Cardiac muscle cell (in vitro differentiated cells and primary cell): ENCODE measurements around the gene COPZ2. TPM values are rescaled to one million over a fixed set of nuclear protein-coding genes. Genes with fewer than 3 reads are reported as not detected.
A peak's percentile ranks its signal among the peaks of the same experiment; 100 is the strongest.
"Not testable (repeated sequence)": the region's sequence is repeated elsewhere in the genome, so short reads cannot be mapped to it uniquely, and the experiment has no call there.

Experiments used
- DNase-seq, 2 donors: peaks; one replicate each; pipeline versions ENCODE4 v3.0.0 to v3.0.0-alpha.2; 2010 to 2017; ENCODE audit warnings: low read depth in 1 of 2, low spot score in 1 of 2
- H3K27ac ChIP-seq: fragments of 200-600 bp; sonication (generic); 2 replicates; pipeline ENCODE4 v1.5.1; 2016
- H3K27me3 ChIP-seq: fragments of 200-600 bp; sonication (generic); 2 replicates; pipeline ENCODE4 v1.6.0; 2016; ENCODE audit warnings: control low read depth
- H3K36me3 ChIP-seq: fragments of 200-600 bp; sonication (generic); 2 replicates; pipeline ENCODE4 v1.5.1; 2016; ENCODE audit warnings: control low read depth
- H3K4me1 ChIP-seq: fragments of 200-600 bp; sonication (generic); 2 replicates; pipeline ENCODE4 v1.8.1; 2017; ENCODE audit warnings: low read depth, mild to moderate bottlenecking, mixed run types
- H3K4me3 ChIP-seq: fragments of 200-600 bp; sonication (generic); 2 replicates; pipeline ENCODE4 v1.5.1; 2016; ENCODE audit warnings: mild to moderate bottlenecking
- H3K9me3 ChIP-seq: fragments of 200-600 bp; sonication (generic); 2 replicates; pipeline ENCODE4 v1.5.1; 2017; ENCODE audit warnings: low read depth, mild to moderate bottlenecking, control low read depth
- CTCF ChIP-seq: IDR thresholded peaks from 2 replicates; pipeline ENCODE4 v1.5.1; 2012; ENCODE audit warnings: low read depth, mild to moderate bottlenecking, low read length
- polyA plus RNA-seq: library from polyadenylated mRNA; unstranded; fragments of >200 nt; fragmentation: Nextera tagmentation; extraction: Ambion mirVana; gene quantifications from 2 replicates; pipeline ENCODE4 v1.2.1, GENCODE V29; 2016
- total RNA-seq: library from RNA; depleted of rRNA; stranded (reverse); fragments of >200 nt; gene quantifications from 2 replicates; pipeline ENCODE4 v1.2.3, GENCODE V29; 2016

Gene COPZ2
- total and polyA plus RNA-seq, 2 experiments from 2014 or later, result 14.4 to 36.1 TPM

GRCh38 chr17:48071654-48072053 is 34.1 kb upstream of the COPZ2 start:
- H3K27ac ChIP-seq, result no peak overlapping the region
- H3K36me3 ChIP-seq, result peaks cover 59% of the 10 kb centered on the region
- no peak overlapping the region for H3K4me3 ChIP-seq
- H3K27me3 ChIP-seq, result no peaks in the 10 kb centered on the region
- no peaks in the 10 kb centered on the region for H3K9me3 ChIP-seq
- no peak for TF ChIP-seq CTCF
- peak in 1 of 2 donors; percentile 57 for DNase-seq
- H3K4me1 ChIP-seq, result no peaks in the 10 kb centered on the region

GRCh38 chr17:48070195-48070594 is 32.6 kb upstream of the COPZ2 start:
- Histone ChIP-seq H3K9me3 (no peaks in the 10 kb centered on the region), H3K4me3 (no peak overlapping the region), H3K27me3 (no peaks in the 10 kb centered on the region), H3K4me1 (no peaks in the 10 kb centered on the region), H3K36me3 (peaks cover 54% of the 10 kb centered on the region), H3K27ac (no peak overlapping the region)
- no peak for DNase-seq
- TF ChIP-seq CTCF, result no peak

GRCh38 chr17:48068491-48068961 is 30.9 kb upstream of the COPZ2 start:
- peaks cover 43% of the 10 kb centered on the region for H3K36me3 ChIP-seq
- TF ChIP-seq CTCF, result peak; percentile 49
- no peak overlapping the region for H3K4me3 ChIP-seq
- H3K27me3 ChIP-seq, result no peaks in the 10 kb centered on the region
- no peak overlapping the region for H3K27ac ChIP-seq
- DNase-seq, result no peak
- H3K4me1 ChIP-seq, result no peaks in the 10 kb centered on the region
- no peaks in the 10 kb centered on the region for H3K9me3 ChIP-seq

- peaks cover 43% of the 10 kb centered on the region for H3K36me3 ChIP-seq
- not testable (repeated sequence) for DNase-seq, H3K27me3 ChIP-seq, H3K9me3 ChIP-seq, H3K4me3 ChIP-seq, H3K27ac ChIP-seq, H3K4me1 ChIP-seq
These were observed 30.2 kb upstream of the COPZ2 start for GRCh38 chr17:48067808-48068207.

- TF ChIP-seq CTCF, result no peak
- Histone ChIP-seq H3K4me1 (no peaks in the 10 kb centered on the region), H3K9me3 (no peaks in the 10 kb centered on the region), H3K4me3 (no peak overlapping the region), H3K36me3 (peaks cover 45% of the 10 kb centered on the region), H3K27ac (no peak overlapping the region), H3K27me3 (no peaks in the 10 kb centered on the region)
- no peak for DNase-seq
These were observed 29.6 kb upstream of the COPZ2 start for GRCh38 chr17:48067245-48067644.

- DNase-seq, result no peak
- no peaks in the 10 kb centered on the region for H3K27me3 ChIP-seq
- H3K27ac ChIP-seq, result no peak overlapping the region
- H3K4me3 ChIP-seq, result no peak overlapping the region
- TF ChIP-seq CTCF, result no peak
- no peaks in the 10 kb centered on the region for H3K4me1 ChIP-seq
- H3K9me3 ChIP-seq, result no peaks in the 10 kb centered on the region
- peaks cover 51% of the 10 kb centered on the region for H3K36me3 ChIP-seq
These were observed 29.1 kb upstream of the COPZ2 start for GRCh38 chr17:48066656-48067055.
